Head of caudate nucleus (tissue), 42 donors: ENCODE results near the gene GRAMD1B.
"Not testable (repeated sequence)": the region's sequence is repeated elsewhere in the genome, so short reads cannot be mapped to it uniquely, and the experiment has no call there.

Source experiments
- DNase-seq, 42 donors: peaks; one replicate each; pipeline versions ENCODE4 v3.0.0 to v3.0.0-alpha.2; 2020 to 2021; ENCODE audit warnings: mixed read lengths in 7 of 42
- intact Hi-C: fragments of 100-400 bp; cut with DNase I; formaldehyde crosslinking; loops from one replicate; pipeline ENCODE4 v1.15.0; 2022

The GRAMD1B gene

GRCh38 chr11:123519055-123519796 lies 89.2 kb downstream of the GRAMD1B start:
- intact Hi-C loops, result no loop called here
- peak in 38 of 42 donors; percentile 25 to 88 (median 59) for DNase-seq

- DNase-seq, result no peak
- intact Hi-C loops, result no loop called here
Observed at GRCh38 chr11:123519797-123520193, 89.7 kb downstream of the GRAMD1B start.

DNA sequence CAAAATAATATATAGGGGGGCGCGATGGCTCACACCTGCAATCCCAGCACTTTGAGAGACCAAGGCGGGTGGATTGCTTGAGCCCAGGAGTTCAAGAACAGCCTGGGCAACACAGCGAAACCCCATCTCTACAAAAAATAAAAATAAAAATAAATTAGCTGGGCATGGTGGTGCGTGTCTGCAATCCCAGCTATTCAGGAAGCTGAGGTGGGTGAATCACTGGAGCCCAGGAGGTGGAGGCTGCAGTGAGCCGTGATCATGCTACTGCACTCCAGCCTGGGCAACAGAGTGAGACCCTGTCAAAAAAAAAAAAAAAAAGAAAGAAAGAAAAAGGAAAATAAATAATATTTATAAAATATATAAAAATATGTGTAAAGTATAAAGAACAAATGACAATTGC lies 90.4 kb downstream of the GRAMD1B start:
- intact Hi-C loops, DNase-seq: not testable (repeated sequence)

DNA sequence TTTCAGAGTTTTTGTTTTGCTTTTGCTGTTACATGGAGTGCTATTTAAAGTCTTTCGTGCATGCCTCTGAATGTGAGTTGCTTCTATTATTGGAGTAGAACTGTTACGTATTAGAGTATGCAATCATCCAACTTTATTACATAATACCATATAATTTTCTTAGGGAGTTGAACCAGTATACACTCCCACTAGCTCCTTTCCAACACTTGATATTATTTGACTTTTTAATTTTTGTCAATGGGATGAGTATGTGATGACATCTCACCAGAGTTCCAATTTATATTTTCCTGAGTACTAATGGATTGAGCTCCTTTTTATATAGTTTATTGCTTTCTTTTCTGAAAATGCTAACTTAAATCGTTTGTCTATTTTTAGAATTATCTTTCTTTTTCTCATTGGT lies 90.9 kb downstream of the GRAMD1B start:
- intact Hi-C loops, result no loop called here
- no peak for DNase-seq

- DNase-seq, result no peak
- intact Hi-C loops, result no loop called here
Observed at GRCh38 chr11:123521930-123522329, 91.9 kb downstream of the GRAMD1B start.

GRCh38 chr11:123523539-123523938 lies 93.5 kb downstream of the GRAMD1B start:
- DNase-seq, result no peak
- intact Hi-C loops, result no loop called here

GRCh38 chr11:123525097-123525496 lies 95.0 kb downstream of the GRAMD1B start:
- DNase-seq, result peak in 7 of 42 donors; percentile 12 to 43 (median 29)
- intact Hi-C loops, result no loop called here

GRCh38 chr11:123525511-123525918 lies 95.4 kb downstream of the GRAMD1B start:
- peak in 27 of 42 donors; percentile 13 to 69 (median 37) for DNase-seq
- intact Hi-C loops, result no loop called here

DNA sequence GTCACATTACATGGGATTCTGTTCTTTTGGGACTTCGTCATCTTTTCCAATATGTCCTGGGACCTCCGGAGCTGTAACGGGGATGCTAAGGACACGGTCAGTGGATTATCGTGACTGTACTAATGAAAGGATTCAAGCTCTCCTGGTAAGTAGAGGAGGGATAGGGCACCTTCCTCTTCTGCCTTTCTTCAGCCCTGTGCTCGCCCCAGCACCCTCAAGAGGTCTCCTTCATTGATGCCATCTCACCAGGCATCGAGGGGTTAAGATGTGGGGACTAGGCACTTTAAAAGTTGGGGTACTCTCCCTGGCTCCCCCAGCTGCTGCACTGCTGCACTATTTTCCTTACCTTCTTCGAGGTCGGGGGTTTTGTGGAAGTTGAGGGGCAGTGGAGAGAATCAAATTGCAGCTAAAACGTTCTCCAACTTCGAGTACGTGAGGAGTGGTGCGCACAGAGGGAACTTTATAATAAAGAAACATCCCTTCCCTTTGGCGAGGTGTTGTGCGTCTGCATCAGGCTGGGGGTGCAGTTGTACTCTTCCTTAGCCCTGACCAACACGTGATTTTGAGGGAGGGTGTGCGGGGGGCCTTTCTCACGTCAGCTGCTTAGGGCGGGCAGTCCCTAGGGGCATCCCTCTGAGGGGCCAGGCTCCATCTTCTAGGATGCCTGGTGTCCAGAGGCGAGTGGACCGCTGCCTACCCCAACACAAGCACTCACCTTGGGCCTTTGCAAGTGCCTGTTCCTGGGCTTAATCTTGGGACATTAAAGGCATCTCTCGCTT lies 96.1 kb downstream of the GRAMD1B start:
- intact Hi-C loops, result no loop called here
- DNase-seq, result peak in 25 of 42 donors; percentile 21 to 66 (median 44)

GRCh38 chr11:123526918-123527317 lies 96.8 kb downstream of the GRAMD1B start:
- intact Hi-C loops, result no loop called here

GRCh38 chr11:123527526-123527925 lies 97.5 kb downstream of the GRAMD1B start:
- DNase-seq, result no peak
- intact Hi-C loops, result no loop called here

More at GRCh38 chr11:123526918-123527317, 96.8 kb downstream of the GRAMD1B start:
- DNase-seq, result no peak

DNA sequence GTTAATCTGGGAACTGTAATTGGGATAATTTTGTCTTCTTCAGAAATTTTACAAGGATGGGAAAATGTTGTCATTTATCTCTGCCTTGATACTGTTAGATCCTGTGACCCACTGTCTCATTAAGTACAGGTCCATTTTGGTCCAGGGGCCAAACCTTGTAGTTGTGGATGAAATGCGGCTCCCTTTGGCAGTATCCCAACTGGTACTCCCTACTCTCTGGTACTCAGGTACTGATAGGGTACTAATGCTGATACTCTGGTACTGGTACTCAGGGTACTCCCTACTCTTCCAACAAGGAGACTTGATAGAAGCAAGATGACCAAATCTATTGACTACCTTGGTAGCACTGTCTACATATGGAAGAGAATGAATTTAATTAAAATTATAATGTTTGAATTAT lies 97.9 kb downstream of the GRAMD1B start:
- intact Hi-C loops, result no loop called here
- no peak for DNase-seq

GRCh38 chr11:123531325-123531724 lies 101.3 kb downstream of the GRAMD1B start:
- intact Hi-C loops, result no loop called here
- no peak for DNase-seq

GRCh38 chr11:123532131-123532530 lies 102.1 kb downstream of the GRAMD1B start:
- peak in 1 of 42 donors; percentile 18 for DNase-seq
- intact Hi-C loops, result no loop called here

DNA sequence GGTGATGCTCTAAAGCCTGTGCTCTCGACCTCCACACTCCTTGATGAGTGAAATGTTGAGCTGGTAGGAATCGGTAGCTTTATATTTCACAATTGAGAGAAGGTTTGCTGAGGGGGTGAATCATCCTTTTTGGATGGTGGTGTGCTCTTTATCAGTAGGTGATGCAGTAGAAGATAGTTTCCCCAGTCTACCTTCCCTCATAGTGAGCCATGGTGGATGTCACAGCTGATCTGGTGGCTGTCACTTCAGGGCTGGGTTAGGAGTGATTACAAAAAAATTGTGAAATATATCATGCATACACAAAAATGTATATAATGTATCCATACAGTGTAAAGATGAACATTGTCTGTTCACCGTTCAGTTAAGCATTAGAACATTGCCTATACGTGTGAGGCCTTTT lies 105.3 kb downstream of the GRAMD1B start:
- intact Hi-C loops, result no loop called here

DNA sequence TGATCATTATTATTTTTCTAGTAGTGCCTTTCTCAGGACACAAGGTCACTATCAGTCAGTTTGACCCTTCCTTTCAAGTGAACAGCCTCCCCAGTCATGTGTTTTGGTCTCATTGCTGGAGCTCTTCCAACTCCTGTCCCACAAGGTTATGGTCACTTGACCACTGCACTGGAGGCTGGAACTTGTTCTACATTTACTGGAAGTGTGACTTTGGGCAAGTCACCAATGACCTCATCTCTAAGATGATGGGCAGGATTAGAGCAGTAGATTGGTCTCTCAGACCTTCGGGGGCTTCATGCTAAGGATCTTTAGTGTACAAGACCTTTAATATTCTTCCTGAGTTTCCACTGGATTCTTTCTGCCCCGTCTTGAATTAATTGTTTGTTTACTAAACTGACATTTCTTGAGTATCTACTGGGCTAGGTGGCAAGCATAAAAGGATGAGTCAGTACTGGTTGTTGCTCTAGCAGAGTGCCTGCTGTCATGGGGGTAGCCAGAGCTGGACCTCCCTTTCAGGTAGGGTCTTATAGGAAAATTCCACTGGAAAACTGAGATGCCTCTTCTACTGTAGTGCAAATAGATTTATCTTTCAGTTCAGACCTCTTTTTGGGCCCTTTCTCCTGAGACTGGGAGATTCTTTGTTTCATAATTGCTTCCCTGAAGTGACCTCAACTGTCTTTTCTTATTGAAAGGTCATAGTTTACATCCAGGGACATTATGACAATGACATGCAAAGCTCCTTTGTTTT lies 106.8 kb downstream of the GRAMD1B start:
- peak in 1 of 42 donors; percentile 45 for DNase-seq
- intact Hi-C loops, result no loop called here

More for the DNA sequence above, 105.3 kb downstream of the GRAMD1B start:
- DNase-seq, result no peak

DNA sequence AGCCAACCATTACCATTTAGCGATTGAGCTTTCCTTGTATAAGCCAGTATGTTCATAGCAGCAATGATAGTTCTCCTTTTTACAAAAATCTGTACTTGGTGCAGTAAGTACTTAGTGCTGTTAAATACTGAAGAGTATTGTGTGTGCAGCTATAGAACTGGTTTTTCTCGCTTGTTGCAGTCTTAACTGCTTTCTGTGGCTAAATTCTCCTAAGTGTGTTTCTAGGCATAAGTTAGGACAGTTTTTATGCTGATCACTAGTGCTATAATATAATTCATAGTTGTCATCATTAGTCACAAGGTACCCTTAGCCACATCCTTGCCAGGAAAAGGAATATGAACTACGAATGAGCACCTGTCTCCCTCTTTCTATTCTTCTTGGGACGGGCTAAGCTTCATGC lies 107.7 kb downstream of the GRAMD1B start:
- DNase-seq, result no peak
- intact Hi-C loops, result no loop called here

DNA sequence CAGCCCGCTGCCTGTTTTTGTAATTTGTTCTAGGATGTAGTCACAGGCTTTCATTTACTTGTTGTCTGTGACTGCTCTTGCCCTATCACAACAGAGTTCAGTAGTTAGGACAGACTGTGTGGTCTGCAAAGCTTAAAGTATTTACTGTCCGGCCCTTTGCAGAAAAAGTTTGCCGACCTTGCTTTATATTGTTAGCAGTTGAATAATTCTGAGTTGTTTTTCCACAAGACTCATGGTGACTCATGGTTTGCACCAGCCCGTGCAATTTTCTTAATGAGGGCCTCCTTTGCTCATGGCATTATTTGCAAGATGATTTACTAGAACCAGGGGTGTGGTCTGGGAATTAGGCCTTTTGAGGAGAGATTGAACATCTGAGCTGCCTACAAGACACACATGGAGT lies 113.7 kb downstream of the GRAMD1B start:
- intact Hi-C loops, result no loop called here
- DNase-seq, result no peak

GRCh38 chr11:123544631-123545375 lies 114.7 kb downstream of the GRAMD1B start:
- intact Hi-C loops, result no loop called here
- peak in 40 of 42 donors; percentile 22 to 87 (median 69) for DNase-seq
